Transverse colon (tissue), 4 donors: Measurements from ENCODE around the gene NFYA. TPM values are rescaled to one million over a fixed set of nuclear protein-coding genes. Genes with fewer than 3 reads are reported as not detected.

Experiments used
- DNase-seq: peaks from one replicate; pipeline ENCODE4 v3.0.0-alpha.2; 2019
- H3K27ac ChIP-seq, 4 donors: fragments of 200-600 bp; sonication (generic); 2 replicates each; pipeline ENCODE4 v1.5.1; 2016 to 2018; ENCODE audit warnings: inconsistent platforms in 4 of 4
- H3K27me3 ChIP-seq: fragments of 200-600 bp; sonication (generic); 2 replicates; pipeline ENCODE4 v1.5.1; 2017; ENCODE audit warnings: inconsistent platforms
- H3K36me3 ChIP-seq, 4 donors: fragments of 200-600 bp; sonication (generic); 2 replicates each; pipeline ENCODE4 v1.5.1; 2017 to 2019; ENCODE audit warnings: inconsistent platforms in 4 of 4
- H3K4me1 ChIP-seq, 4 donors: fragments of 200-600 bp; sonication (generic); 2 replicates each; pipeline ENCODE4 v1.5.1; 2017 to 2020; ENCODE audit warnings: inconsistent platforms in 4 of 4
- H3K4me3 ChIP-seq, 4 donors: fragments of 200-600 bp; sonication (generic); 1 replicate in 1 of 4; 2 replicates in 3 of 4; pipeline versions ENCODE4 v1.5.1 to v1.6.1; 2017 to 2019; ENCODE audit warnings: inconsistent platforms in 4 of 4
- H3K9me3 ChIP-seq, 2 donors: fragments of 200-600 bp; sonication (generic); 2 replicates each; pipeline ENCODE4 v1.5.1; 2017 to 2019; ENCODE audit warnings: inconsistent platforms in 2 of 2
- CTCF ChIP-seq, 5 experiments: fragments of 200-600 bp in 3 of 5; fragments of 450-650 bp in 2 of 5; sonication (generic) in 3 of 5; IDR thresholded peaks; 1 replicate in 2 of 5; 2 replicates in 3 of 5; pipeline ENCODE4 v1.5.1; 2016 to 2017; ENCODE audit warnings: antibody characterized with exemption in 5 of 5, inconsistent platforms in 3 of 5, mild to moderate bottlenecking in 2 of 5, moderate library complexity in 1 of 5
- EP300 ChIP-seq: sonication (generic); formaldehyde crosslinking; IDR thresholded peaks from one replicate; pipeline ENCODE4 v1.6.1; 2017; ENCODE audit warnings: antibody characterized with exemption, low read depth
- POLR2A ChIP-seq: fragments of 450-650 bp; IDR thresholded peaks from one replicate; pipeline ENCODE4 v1.6.1; 2016; ENCODE audit warnings: antibody characterized with exemption, mild to moderate bottlenecking, moderate library complexity
- POLR2AphosphoS5 ChIP-seq, 3 donors: sonication (generic); formaldehyde crosslinking; IDR thresholded peaks; one replicate each; pipeline ENCODE4 v1.6.1; 2016; ENCODE audit warnings: antibody characterized with exemption in 3 of 3
- WGBS, 2 donors: methylation state at CpG; one replicate each; pipeline ENCODE4 v1.1.5; 2018; ENCODE audit warnings: low coverage in 1 of 2; 5-methylcytosine and 5-hydroxymethylcytosine counted together
- in situ Hi-C, 4 donors: fragments of 200-750 bp; cut with MboI; loops; one replicate each; pipeline versions ENCODE4 v1.15.0 to v1.15.1; 2017; ENCODE audit warnings: low sequenced_read_pairs in 3 of 4, low pct_ligation_motif_present in 1 of 4, low pct_unique_long_range_greater_than_20kb in 1 of 4
- intact Hi-C: fragments of 100-400 bp; cut with DNase I; formaldehyde crosslinking; loops from one replicate; pipeline ENCODE4 v1.15.1; 2023; ENCODE audit warnings: low total_unique reads
- total RNA-seq, 4 donors: library from RNA; depleted of rRNA; stranded (reverse); fragments of >200 nt; gene quantifications; one replicate each; pipeline ENCODE4 v1.1.0, GENCODE V29; 2016

Gene NFYA
- total RNA-seq, 4 donors from 2014 or later, result 11.1 to 64.3 (median 20.9) TPM

GRCh38 chr6:41136911-41137310 lies 64.1 kb downstream of the NFYA start:
- Histone ChIP-seq H3K27ac (no peak overlapping the region), H3K36me3 (no peaks in the 10 kb centered on the region), H3K4me3 (no peak overlapping the region), H3K4me1 (no peaks in the 10 kb centered on the region), H3K9me3 (no peaks in the 10 kb centered on the region), H3K27me3 (no peaks in the 10 kb centered on the region)
- intact Hi-C loops, result no loop called here
- TF ChIP-seq EP300 (no peak), POLR2A (no peak), CTCF (IDR thresholded peaks at IDR 0.05) (no peak), POLR2AphosphoS5 (IDR thresholded peaks at IDR 0.05) (no peak)
- DNase-seq, result no peak
- in situ Hi-C loops, result no loop called here

- H3K36me3 ChIP-seq, result peaks cover 0 to 2% (median 0%) of the 10 kb centered on the region in 4 donors
- DNase-seq, result no peak
- H3K27ac ChIP-seq, result no peak overlapping the region
- in situ Hi-C loops, result no loop called here
- intact Hi-C loops, result no loop called here
- no peaks in the 10 kb centered on the region for H3K9me3 ChIP-seq
- no peak overlapping the region for H3K4me3 ChIP-seq
- no peaks in the 10 kb centered on the region for H3K4me1 ChIP-seq
- WGBS, 2 donors, result 94 to 100% methylated on average over 1 of the region's 1 CpG
- H3K27me3 ChIP-seq, result no peaks in the 10 kb centered on the region
- TF ChIP-seq POLR2AphosphoS5 (IDR thresholded peaks at IDR 0.05), result no peak
- no peak for TF ChIP-seq POLR2A
- no peak for TF ChIP-seq CTCF (IDR thresholded peaks at IDR 0.05)
- no peak for TF ChIP-seq EP300
These were observed 75.1 kb downstream of the NFYA start for GRCh38 chr6:41147917-41148316.

Other genes with a start within 250 kb of the NFYA start
- 1 to 10 TPM in 3 of 4 donors, not detected in 1; 2.5 to 8.4 (median 4.4) TPM for gene UNC5CL, start 33.8 kb upstream of the NFYA start, total RNA-seq
- gene TSPO2, start 30.5 kb upstream of the NFYA start, total RNA-seq, result not detected
- gene APOBEC2, start 19.8 kb upstream of the NFYA start, total RNA-seq, result not detected
- gene OARD1, start 618 bp upstream of the NFYA start, total RNA-seq, result 10 to 100 TPM in 2 of 4 donors, 1 to 10 TPM in 2; 1.4 to 27.6 (median 13.7) TPM
- gene TREML1, start 81.4 kb downstream of the NFYA start, total RNA-seq, result not detected
- 1 to 10 TPM in 1 of 4 donors, not detected in 3; 1.5 TPM for gene TREM2, start 90.1 kb downstream of the NFYA start, total RNA-seq
- under 1 TPM in 2 of 4 donors, not detected in 2; 0.14 to 0.64 TPM for gene TREML2, start 128.2 kb downstream of the NFYA start, total RNA-seq
- gene TREML4, start 155.4 kb downstream of the NFYA start, total RNA-seq, result not detected
- under 1 TPM in 1 of 4 donors, not detected in 3; 0.27 TPM for gene TREM1, start 213.7 kb downstream of the NFYA start, total RNA-seq